Fibroblast of skin of back (primary cell): ENCODE measurements around the gene SNX30.

Experiments
- DNase-seq: peaks from one replicate; pipeline ENCODE4 v3.0.0-alpha.2; 2013

SNX30 gene

GRCh38 chr9:112752334-112753125 is 2.0 kb downstream of the SNX30 start:
- DNase-seq: no peak

GRCh38 chr9:112753725-112754124 is 3.2 kb downstream of the SNX30 start:
- DNase-seq: peak; percentile 87

GRCh38 chr9:112754578-112754977 is 4.0 kb downstream of the SNX30 start:
- peak; percentile 76 for DNase-seq

- no peak for DNase-seq
These were observed 4.5 kb downstream of the SNX30 start for GRCh38 chr9:112755016-112755427.

GRCh38 chr9:112755675-112756074 is 5.1 kb downstream of the SNX30 start:
- peak; percentile 8 for DNase-seq

GRCh38 chr9:112757282-112757883 is 6.8 kb downstream of the SNX30 start:
- DNase-seq: no peak

GRCh38 chr9:112757940-112758339 is 7.4 kb downstream of the SNX30 start:
- no peak for DNase-seq

- no peak for DNase-seq
These were observed 10.3 kb downstream of the SNX30 start for GRCh38 chr9:112760821-112761220.

- DNase-seq: no peak
These were observed 11.5 kb downstream of the SNX30 start for GRCh38 chr9:112761912-112762655.

GRCh38 chr9:112762726-112763518 is 12.4 kb downstream of the SNX30 start:
- no peak for DNase-seq

GRCh38 chr9:112764344-112764743 is 13.8 kb downstream of the SNX30 start:
- DNase-seq: peak; percentile 53

- no peak for DNase-seq
These were observed 14.3 kb downstream of the SNX30 start for GRCh38 chr9:112764837-112765236.

- DNase-seq: no peak
These were observed 14.7 kb downstream of the SNX30 start for GRCh38 chr9:112765281-112765680.

- DNase-seq: peak; percentile 50
These were observed 21.0 kb downstream of the SNX30 start for GRCh38 chr9:112771359-112772214.

- no peak for DNase-seq
These were observed 21.6 kb downstream of the SNX30 start for GRCh38 chr9:112772215-112772509.

GRCh38 chr9:112772551-112772950 is 22.0 kb downstream of the SNX30 start:
- no peak for DNase-seq

GRCh38 chr9:112774006-112774996 is 23.7 kb downstream of the SNX30 start:
- DNase-seq: no peak

- no peak for DNase-seq
These were observed 27.4 kb downstream of the SNX30 start for GRCh38 chr9:112777914-112778313.

- DNase-seq: peak; percentile 32
These were observed 30.0 kb downstream of the SNX30 start for GRCh38 chr9:112780450-112781036.

- no peak for DNase-seq
These were observed 31.7 kb downstream of the SNX30 start for GRCh38 chr9:112782218-112782617.
